Activated CD4-positive, alpha-beta T cell treated with anti-CD3 and anti-CD28 coated beads, Interleukin-2, amount 50 U/mL, for 1 hour (primary cell): ENCODE measurements around the gene AMDHD1.

Source experiments
- DNase-seq: peaks from one replicate; pipeline ENCODE4 v3.0.0-alpha.2; 2020

The AMDHD1 gene

GRCh38 chr12:95996034-95996658 lies 53.0 kb downstream of the AMDHD1 start, which contains the start of gene HAL:
HAL (minus strand) TSS chr12:95996344; CDS start chr12:95995910, 434 bp downstream.
- no peak for DNase-seq

GRCh38 chr12:95997276-95997675 lies 54.1 kb downstream of the AMDHD1 start:
- no peak for DNase-seq

- DNase-seq = no peak
These were observed 54.9 kb downstream of the AMDHD1 start for GRCh38 chr12:95997911-95998510.

- peak; percentile 21 for DNase-seq
These were observed 55.6 kb downstream of the AMDHD1 start for GRCh38 chr12:95998611-95999286.

GRCh38 chr12:95999484-95999883 lies 56.4 kb downstream of the AMDHD1 start:
- DNase-seq = no peak

- DNase-seq = no peak
These were observed 57.7 kb downstream of the AMDHD1 start for GRCh38 chr12:96000858-96001257.

- DNase-seq = no peak
These were observed 63.6 kb downstream of the AMDHD1 start for GRCh38 chr12:96006727-96007126.

GRCh38 chr12:96007729-96008128 lies 64.6 kb downstream of the AMDHD1 start:
- DNase-seq = no peak

- no peak for DNase-seq
These were observed 71.9 kb downstream of the AMDHD1 start for GRCh38 chr12:96014943-96015599.

GRCh38 chr12:96015672-96016071 lies 72.5 kb downstream of the AMDHD1 start:
- DNase-seq = no peak
